ENCODE measurements around the gene DNAJC3.
"Not testable (repeated sequence)": the region's sequence is repeated elsewhere in the genome, so short reads cannot be mapped to it uniquely, and the experiment has no call there.

DNAJC3 gene

GRCh38 chr13:95671597-95671996, 5.3 kb upstream of the DNAJC3 start:
- DNase-seq, result no peak

GRCh38 chr13:95676105-95676761, 706 bp upstream of the DNAJC3 start:
- no peak for DNase-seq

- peak; percentile 44 for DNase-seq
Measured at GRCh38 chr13:95677564-95678266, 776 bp downstream of the DNAJC3 start.

- DNase-seq, result no peak
Measured at GRCh38 chr13:95678967-95679366, 2.0 kb downstream of the DNAJC3 start.

- DNase-seq, result no peak
Measured at GRCh38 chr13:95679722-95680121, 2.8 kb downstream of the DNAJC3 start.

GRCh38 chr13:95684418-95684817, 7.5 kb downstream of the DNAJC3 start:
- DNase-seq, result no peak

GRCh38 chr13:95684960-95685359, 8.0 kb downstream of the DNAJC3 start:
- DNase-seq, result not testable (repeated sequence)

- DNase-seq, result no peak
Measured at GRCh38 chr13:95689582-95689926, 12.6 kb downstream of the DNAJC3 start.

- DNase-seq, result not testable (repeated sequence)
Measured at GRCh38 chr13:95690986-95691385, 14.0 kb downstream of the DNAJC3 start.

GRCh38 chr13:95697052-95697680, 20.2 kb downstream of the DNAJC3 start:
- DNase-seq, result no peak

GRCh38 chr13:95698047-95698749, 21.3 kb downstream of the DNAJC3 start:
- no peak for DNase-seq

- DNase-seq, result peak; percentile 18
Measured at GRCh38 chr13:95703576-95703975, 26.6 kb downstream of the DNAJC3 start.

GRCh38 chr13:95704510-95704909, 27.6 kb downstream of the DNAJC3 start:
- no peak for DNase-seq

- DNase-seq, result no peak
Measured at GRCh38 chr13:95706356-95706755, 29.4 kb downstream of the DNAJC3 start.

- no peak for DNase-seq
Measured at GRCh38 chr13:95707035-95707434, 30.1 kb downstream of the DNAJC3 start.

GRCh38 chr13:95707442-95708390, 30.8 kb downstream of the DNAJC3 start:
- DNase-seq, result no peak

GRCh38 chr13:95708391-95708774, 31.4 kb downstream of the DNAJC3 start:
- no peak for DNase-seq

- no peak for DNase-seq
Measured at GRCh38 chr13:95708811-95709500, 32.0 kb downstream of the DNAJC3 start.

GRCh38 chr13:95710313-95710712, 33.4 kb downstream of the DNAJC3 start:
- peak; percentile 67 for DNase-seq

- DNase-seq, result not testable (repeated sequence)
Measured at GRCh38 chr13:95712846-95713245, 35.9 kb downstream of the DNAJC3 start.

- DNase-seq, result no peak
Measured at GRCh38 chr13:95713651-95714050, 36.7 kb downstream of the DNAJC3 start.

All from fibroblast of skin of abdomen (primary cell).